ENCODE measurements around the gene CPSF3.
"Not testable (repeated sequence)": the region's sequence is repeated elsewhere in the genome, so short reads cannot be mapped to it uniquely, and the experiment has no call there.

Gene CPSF3

DNA sequence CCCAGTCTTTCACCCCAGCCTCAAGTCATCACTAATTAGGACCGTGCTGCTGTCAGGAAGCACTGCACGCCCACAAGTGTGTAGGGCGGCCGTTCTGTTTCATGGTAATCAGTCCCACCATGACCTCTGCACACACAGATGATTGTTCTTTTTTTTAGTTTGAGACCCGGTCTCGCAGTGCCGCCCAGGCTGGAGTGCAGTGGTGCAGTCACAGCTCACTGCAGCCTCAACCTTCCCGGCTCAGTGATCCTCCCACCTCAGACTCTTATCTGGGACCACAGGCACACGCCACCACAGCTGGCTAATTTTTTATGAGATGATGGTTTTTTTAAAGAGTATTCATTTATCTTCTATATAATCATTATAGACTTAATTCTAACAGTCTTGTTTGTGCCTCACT lies 49.1 kb downstream of the CPSF3 start:
- no peak for DNase-seq

DNA sequence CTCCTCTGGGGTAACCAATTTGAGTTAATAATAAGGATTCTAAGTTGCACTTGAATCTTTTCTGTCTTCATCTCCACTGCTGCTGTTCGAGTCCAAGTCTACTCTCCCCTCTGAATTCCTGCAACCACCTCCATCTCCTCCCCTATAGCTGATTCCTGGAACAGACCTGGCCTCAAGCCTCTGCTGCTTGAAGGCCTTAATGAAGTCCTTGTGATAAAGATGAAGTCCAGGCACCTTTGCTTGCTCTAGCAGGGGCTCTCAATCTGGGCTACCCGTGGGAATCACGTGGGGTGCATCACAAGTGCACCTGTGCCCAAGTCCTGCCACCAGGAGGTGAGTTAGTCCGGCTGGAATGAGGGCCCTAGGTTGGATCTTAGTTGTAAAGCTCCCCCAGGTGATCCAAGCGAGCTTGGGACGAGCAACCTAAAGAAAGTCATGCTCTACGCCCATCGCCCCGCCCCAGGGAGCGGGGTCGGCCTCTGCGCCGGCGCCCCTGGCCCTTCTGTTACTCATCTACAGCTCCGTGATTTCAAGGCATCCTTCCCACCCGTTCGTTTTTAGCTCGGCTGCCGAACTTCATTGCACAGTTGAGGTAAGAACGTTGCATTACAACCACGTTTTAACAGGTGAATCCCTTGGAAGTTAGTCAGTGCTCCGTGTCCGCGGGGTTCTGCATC lies 50.0 kb downstream of the CPSF3 start:
- DNase-seq: no peak

DNA sequence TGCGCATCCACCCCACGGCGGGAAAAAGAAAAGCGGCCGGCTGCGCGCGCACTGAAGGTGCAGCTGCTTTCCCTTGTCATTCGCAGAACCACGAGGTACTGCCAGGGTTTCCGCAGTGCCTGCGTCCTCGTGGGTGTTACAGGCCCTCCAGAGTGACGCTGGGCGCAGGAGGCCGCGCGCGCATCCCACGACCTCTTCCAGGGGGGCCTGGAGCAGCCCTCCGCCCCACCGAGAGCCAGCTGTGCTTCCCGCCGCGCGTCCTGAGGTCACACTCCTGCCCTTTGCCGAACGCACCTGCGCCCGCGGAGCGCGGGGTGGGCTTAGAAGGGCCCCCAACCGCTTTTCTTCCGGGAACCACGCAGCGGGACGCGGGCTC lies 50.5 kb downstream of the CPSF3 start:
- peak; percentile 74 for DNase-seq

DNA sequence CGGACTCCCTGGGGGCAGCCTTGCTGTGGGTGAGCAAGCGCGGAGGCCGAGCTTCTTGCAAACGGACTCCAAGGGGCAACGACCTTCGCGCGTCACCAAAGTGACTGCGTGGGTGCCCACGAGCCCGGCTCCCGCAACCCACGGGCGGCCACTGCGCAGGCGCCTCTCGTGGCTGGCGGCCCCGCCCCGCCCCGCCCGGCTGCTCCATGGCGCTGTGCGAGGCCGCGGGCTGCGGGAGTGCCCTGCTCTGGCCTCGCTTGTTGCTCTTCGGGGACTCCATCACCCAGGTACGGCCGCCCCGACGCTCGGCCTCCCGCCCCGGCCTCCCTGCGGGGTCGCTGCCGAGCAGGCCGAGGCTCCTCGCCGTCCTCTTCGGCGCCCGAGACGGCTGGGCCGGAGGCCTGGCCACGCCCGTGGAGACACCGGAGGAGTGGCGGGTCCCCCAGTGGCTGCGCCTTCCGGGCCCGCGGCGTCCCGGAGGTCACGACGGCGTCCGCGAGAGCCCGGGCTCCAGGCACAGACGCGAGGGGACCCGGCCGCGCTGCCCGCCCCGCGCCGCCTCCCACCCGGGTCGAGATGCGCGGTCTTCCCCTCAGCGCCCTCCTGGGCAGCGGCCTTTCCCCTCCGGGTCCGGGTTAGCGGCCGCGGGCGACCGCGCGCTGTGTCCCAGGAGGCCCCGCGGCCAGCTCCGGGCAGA lies 51.1 kb downstream of the CPSF3 start, which contains the start of gene IAH1:
Gene IAH1 (plus strand): TSS at position 191 of the 697 bp plus-strand sequence. CDS start 16 bp downstream, at position 207.
- peak; percentile 80 for DNase-seq

DNA sequence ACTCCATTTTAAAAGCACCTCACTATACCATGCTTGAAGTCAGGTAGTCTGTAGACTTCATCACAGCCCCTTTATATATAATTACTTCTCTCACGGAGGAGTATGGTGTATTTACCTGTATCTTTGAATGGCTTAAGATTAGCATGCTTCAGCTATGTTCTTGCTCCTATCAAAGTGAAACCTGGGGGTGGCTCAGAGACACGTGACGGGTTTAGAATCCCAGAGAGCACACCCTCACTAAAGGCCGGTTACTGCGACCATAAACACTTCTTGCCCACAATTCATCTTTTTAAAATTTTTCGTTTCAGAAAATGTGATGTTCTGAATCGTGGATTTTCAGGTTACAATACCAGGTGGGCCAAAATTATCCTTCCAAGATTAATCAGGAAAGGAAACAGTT lies 54.5 kb downstream of the CPSF3 start:
- DNase-seq: no peak

DNA sequence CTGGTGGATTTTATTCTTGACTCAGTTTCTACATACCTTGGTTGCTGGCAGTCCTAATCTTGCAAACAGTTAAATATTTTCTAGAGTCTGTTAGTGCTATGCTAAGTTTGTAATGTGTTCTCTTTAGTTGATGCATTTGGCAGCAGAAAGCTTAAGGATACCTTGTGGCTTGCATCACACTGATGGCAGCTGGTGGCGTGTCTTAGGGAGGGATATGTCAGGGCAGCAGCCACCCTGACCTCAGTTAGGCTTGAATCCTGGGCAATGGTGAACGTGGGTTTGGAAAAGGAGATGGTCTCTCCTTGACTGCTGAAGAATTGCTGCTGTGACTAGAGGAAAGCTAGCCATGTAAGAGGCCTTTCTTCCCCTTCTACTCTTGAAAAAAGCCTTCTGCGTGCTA lies 55.1 kb downstream of the CPSF3 start:
- no peak for DNase-seq

DNA sequence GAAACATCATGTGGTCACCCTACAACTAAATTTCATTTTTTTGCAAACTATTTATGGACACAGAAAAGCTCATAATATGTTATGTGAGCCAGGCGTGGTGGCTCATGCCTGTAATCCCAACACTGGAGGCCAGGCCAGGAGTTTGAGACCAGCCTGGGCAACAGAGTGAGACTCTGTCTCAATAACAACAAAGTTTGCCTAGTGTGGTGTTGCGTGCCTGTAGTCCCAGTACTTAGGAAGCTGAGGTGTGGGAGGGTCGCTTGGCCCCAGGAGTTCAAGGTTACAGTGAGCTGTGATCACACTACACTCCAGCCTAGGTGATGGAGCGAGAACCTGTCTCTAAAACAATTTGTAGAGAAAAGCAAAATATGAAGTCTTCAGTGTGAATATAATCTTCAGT lies 56.7 kb downstream of the CPSF3 start:
- no peak for DNase-seq

DNA sequence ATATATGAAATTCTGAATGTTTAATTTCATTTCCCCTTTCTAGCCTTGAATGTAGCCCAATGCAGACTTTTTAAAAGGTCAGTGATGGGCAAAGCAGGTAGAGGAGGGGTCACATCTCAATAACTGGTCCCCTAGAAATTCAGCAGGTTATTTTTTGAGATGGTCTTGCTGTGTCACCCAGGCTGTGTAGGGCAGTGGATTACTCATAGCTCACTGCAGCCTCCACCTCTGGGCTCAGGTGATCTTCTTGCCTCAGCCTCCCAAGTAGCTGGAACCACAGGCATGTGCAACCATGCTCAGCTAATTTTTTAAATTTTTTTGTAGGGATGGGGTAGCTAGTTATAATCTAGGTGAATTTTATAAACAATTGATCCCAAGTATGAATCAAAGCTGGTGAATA lies 59.7 kb downstream of the CPSF3 start:
- no peak for DNase-seq

DNA sequence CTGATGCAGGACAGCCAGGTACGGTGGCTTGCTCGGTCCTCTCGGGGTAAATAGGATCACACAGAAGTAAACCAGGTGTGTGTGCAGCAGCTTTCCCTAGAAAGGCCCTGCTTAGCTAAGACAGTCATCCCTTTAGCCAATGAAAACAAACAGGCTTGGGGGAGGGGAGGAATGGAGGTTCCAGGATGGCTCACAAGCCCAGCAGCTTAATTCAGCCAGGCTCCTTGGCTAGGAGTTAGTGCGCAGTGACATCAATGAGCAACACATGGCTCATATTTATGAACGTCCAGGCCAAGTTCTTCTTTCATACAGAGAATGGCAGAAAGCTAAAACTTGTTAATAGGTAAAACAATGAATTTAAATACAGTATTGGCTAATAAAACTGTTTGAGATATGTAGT lies 61.1 kb downstream of the CPSF3 start:
- DNase-seq: no peak

DNA sequence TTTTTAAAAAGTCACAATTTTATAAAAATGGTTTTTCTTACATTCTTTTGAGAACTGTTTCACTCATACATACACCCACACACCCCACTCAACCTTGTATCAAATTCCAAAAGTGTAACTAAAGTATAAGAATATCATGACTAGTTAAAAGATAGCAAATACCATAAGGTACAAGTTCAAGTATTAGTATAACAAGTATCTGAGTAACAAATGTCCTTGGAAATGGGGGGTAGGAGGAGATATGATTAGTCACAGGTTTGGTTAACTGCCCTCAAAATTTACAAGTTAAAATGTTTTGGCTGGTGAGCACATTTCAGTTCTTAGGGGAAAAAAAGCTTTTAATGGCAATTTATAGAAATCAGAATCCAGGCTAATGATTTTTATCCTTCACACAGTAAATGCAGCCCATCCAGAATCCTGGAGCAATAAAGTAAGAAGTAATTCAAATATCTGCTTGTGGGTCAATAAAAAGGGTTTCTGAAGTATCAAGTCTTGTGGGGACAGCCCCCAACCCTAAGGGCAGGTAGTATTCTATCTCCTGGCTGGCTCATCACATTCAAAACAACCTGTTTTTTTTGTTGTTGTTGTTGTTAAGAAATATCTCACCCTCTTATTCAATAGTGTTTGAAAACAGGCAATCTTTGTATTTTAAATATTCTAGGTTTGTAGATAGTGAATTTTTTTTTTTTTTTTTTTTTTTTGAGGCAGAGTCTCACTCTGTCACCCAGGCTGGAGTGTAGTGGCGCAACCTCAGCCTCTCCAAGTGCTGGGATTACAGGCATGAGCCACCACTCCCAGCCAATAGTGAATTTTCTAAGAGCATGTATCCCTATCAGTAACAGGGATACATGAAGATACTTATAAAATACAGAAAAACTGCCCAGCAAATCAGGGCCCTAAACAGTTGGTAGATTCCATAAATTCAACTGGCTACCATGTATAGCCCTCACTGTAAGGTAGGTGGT lies 65.4 kb downstream of the CPSF3 start:
- DNase-seq: no peak

DNA sequence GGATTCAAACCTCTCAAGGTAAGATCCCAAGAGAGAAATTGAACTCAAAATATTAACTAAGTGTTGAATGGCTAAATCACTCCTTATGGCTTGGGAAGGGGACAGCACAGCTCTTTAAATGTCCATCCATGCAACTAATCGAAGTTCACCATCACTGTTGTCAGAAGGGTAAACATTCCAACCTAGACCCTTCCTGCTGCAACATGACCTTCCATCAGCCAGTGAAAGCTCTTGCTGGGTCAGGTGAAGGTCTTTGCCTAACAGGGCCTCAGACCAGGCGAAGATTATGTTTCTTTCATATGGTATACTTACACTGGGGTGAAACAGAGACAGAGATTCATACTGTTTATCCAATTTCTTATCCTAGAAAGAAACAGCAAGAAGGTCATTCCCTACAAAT lies 67.3 kb downstream of the CPSF3 start:
- DNase-seq: no peak

DNA sequence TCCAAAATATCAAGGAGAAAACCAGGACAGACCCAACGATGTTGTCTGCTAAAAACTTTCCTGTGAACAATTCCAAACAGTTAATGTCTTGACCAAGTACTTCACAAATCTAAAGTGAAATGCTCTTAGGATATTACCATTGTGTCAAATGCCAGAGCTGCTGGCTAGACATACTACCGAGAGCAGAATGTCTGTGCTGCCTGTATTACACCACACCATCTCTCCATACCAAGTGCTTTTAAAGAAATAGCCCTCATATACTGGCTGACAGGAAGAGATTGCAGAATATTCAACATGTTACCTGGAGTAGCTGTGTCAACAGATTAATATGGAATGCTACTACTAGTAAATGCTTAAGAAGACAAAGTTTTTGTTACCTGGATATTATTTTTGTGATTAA lies 69.5 kb downstream of the CPSF3 start:
- DNase-seq: no peak

DNA sequence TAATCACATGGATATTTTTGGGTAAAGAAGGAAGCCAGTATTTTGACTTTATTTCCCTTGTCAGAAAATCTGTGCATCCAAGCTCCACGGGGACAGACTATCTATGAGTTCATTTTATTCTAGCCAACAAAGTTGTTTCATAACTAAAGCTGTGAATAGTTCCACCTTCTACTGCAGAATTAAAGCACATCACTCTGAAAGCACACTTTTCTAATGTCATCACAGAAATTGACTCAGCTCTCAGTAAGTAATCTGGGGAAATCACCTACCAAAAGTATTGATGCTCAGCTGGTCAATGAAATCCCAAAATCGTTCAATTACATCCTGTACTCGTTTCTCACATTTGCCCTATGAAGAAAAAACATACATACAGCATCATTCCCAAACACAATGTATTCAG lies 70.0 kb downstream of the CPSF3 start:
- no peak for DNase-seq

DNA sequence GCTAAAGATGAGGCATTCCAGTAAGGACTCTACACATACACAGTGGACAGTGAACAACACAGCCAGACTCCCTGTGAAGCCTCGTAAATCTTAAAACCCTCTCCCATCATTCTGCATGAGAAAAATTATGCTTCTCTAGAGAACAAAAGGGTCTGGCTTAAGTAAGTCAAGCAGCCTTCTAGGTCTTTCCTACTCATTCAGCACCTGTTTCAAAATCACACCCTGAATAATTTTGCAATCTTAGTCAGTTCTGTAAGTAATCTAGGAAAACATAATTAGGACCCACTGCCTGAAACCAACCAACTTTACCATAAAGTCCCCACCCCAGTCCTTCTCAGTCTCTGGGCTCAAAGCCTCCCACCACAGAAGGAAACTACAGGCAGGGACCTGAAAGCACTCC lies 70.6 kb downstream of the CPSF3 start:
- DNase-seq: no peak

DNA sequence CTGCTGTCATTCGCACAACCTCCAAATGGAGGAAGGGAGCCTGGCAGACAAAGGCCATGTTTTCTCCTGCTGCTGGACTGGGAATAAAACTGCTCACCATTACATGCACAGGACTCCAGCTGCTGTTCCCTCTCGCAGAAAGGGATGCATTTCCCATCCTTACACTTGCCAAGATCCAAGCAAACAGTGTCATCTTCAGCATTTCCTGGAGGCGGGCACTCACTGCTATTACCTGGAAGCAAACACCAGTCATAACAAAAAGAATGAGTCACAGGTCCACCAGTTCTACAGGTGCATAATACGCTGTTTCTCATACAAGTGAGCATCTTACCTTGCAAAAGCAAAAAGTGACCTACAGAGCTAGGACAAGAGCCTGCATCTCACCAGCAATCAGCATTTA lies 73.6 kb downstream of the CPSF3 start:
- DNase-seq: no peak

DNA sequence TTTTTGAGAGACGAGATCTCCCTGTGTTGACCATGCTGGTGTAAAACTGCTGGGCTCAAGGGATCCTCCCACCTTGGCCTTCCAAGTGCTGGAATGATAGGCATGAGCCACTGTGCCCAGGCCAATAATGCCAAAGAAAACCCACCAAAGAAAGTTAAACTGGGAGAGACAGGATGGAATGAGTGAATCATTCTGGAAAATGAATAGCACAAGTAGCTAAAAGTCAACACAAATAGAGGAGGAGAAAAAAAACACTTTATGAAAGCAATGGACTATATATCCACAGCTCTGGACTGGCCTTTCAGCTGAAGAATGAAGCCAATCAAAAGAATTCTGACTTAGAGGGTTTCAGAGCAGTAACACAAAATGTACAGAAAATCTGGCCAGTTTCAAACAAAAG lies 74.8 kb downstream of the CPSF3 start:
- no peak for DNase-seq

DNA sequence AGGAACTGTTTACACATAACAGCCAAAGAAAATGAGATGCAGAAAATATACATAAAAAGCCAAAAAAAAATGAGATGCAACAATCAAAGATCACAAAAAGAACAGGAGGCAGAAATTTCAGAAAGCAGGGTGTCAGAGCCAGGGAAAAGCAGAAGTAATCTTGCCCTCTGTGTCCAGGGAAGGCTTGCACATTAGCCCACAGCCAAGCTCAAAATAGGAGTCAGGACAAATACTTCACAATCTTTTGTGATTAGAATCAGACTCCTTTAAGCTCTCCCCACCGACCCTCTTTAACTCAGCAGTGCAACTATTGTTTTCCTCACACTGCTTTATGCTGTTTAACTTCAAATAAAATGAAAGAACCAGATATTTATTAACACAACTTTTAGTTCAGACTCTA lies 85.5 kb downstream of the CPSF3 start:
- DNase-seq: no peak

DNA sequence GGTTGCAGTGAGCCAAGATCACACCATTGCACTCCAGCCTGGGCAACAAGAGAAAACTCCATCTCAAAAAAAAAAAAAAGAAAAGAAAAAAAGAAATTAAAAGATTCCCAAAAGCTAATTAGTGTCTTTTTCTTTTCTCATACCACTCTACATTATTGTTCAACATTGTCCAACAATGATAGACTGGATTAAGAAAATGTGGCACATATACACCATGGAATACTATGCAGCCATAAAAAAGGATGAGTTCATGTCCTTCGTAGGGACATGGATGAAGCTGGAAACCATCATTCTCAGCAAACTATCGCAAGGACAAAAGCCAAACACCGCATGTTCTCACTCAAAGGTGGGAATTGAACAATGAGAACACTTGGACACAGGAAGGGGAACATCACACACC lies 90.5 kb downstream of the CPSF3 start:
- DNase-seq: not testable (repeated sequence)

DNA sequence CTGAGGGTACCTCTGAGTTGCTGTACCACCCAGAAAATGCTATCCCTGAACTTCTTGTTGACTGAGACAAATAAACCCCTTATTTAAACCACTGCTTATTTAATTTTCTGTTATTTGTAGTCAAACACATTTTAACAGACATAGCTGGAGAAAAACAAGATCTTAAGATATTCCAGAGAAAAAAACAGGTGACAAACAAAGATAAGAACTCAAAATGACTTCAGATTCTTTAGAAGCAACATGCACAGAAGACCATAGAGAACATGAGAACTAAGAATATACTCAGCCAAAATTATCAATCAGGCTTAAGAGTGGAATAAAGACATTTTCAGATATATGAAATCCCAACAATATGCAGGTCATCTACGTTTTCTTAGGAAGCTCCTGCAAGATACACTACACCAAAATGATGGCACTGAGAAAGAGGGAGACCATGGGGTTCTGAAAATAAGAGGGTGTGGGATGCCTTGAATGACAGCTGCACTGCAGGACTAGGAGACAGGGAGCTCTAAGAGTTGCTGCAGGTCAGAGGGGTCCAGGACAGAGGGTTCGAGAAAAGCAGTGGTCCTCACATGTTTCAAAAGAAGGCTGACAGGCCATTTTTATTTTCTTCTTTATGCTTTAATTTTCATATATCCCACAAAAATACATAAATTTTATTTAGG lies 93.8 kb downstream of the CPSF3 start:
- DNase-seq: no peak

DNA sequence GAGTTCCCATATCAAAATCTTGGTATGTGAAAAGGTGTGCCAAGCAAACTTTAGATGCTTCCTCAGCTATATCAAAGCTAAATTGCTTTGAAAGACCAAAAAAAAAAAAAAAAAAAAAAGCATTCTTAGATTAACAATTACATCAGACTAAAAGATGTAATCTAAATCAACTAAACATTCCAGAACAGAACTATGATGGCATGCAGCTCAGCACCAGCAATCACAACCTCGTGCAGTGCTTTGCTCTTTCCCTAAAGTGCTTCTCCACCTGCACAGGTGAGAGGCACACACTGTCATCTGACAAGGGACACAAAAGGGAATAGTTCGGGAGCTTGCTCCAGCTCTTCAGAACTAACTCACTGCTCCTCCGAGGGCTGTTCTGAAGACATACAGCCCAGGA lies 94.7 kb downstream of the CPSF3 start:
- DNase-seq: no peak

DNA sequence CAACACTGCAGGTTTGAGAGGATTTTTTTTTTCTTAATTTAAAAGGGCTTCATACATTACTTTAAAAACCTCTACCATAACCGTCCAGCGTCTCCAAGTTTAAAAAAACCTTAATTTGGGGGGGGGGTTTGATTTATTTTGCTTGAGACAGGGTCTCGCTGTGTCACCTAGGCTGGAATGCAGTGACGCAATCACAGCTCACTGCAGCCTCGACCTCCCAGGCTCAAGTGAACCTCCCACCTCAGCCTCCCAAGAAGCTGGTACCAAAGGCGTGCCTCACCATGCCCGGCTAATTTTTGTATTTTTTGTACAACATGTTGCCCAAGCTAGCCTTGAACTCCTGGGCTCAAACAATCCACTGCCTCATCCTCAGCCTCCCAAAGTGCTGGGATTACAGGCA lies 95.3 kb downstream of the CPSF3 start:
- DNase-seq: no peak

DNA sequence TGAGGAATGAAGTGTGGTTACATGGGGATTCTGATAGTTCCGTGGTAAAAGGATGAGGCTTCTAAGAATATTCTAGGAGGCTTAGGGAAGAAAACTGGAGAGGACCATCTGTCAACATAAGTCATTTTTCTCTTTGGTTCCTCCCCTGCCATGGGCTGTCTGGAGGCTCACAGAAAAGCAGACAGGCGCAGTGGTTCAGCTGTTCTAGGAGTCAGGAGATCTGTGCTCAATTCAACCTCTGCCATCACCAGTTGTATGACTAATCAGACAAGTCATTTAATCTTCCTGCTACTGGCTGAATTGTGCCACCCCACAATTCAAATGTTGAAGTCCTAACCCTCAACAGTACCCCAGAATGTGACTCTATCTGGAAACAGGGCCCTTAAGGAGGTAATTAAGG lies 95.8 kb downstream of the CPSF3 start:
- DNase-seq: no peak

Data from eye (tissue), 1 donor.